Esophagus muscularis mucosa (tissue), 4 donors: Measurements from ENCODE around the gene KRT71. TPM values are rescaled to one million over a fixed set of nuclear protein-coding genes. Genes with fewer than 3 reads are reported as not detected.

ENCODE experiments used
- DNase-seq: peaks from one replicate; pipeline ENCODE4 v3.0.0-alpha.2; 2017; ENCODE audit errors: extremely low spot score
- H3K27ac ChIP-seq, 4 donors: fragments of 200-600 bp; sonication (generic); replicated peaks in 1 of 4; 1 replicate in 3 of 4; 2 replicates in 1 of 4; pipeline ENCODE4 v1.5.1; 2016 to 2019; ENCODE audit warnings: mild to moderate bottlenecking in 1 of 4
- H3K27me3 ChIP-seq, 4 donors: fragments of 200-600 bp; sonication (generic); one replicate each; pipeline versions ENCODE4 v1.5.1 to v1.6.0; 2016 to 2019
- H3K36me3 ChIP-seq, 4 donors: fragments of 200-600 bp; sonication (generic); one replicate each; pipeline ENCODE4 v1.5.1; 2016 to 2019
- H3K4me1 ChIP-seq, 4 donors: fragments of 200-600 bp; sonication (generic); one replicate each; pipeline ENCODE4 v1.5.1; 2016 to 2019
- H3K4me3 ChIP-seq, 4 donors: fragments of 200-600 bp; sonication (generic); 1 replicate in 2 of 4; 2 replicates in 2 of 4; pipeline ENCODE4 v1.5.1; 2016 to 2019; ENCODE audit warnings: mild to moderate bottlenecking in 4 of 4, moderate library complexity in 1 of 4
- H3K9me3 ChIP-seq, 4 donors: fragments of 200-600 bp; sonication (generic); 1 replicate in 3 of 4; 2 replicates in 1 of 4; pipeline ENCODE4 v1.5.1; 2016 to 2019
- CTCF ChIP-seq, 3 experiments: fragments of 200-600 bp in 2 of 3; fragments of 450-650 bp in 1 of 3; sonication (generic) in 2 of 3; IDR thresholded peaks; one replicate each; pipeline ENCODE4 v1.5.1; 2017 to 2019; ENCODE audit warnings: antibody characterized with exemption in 3 of 3, mild to moderate bottlenecking in 2 of 3, moderate library complexity in 1 of 3
- EP300 ChIP-seq: sonication (generic); formaldehyde crosslinking; IDR thresholded peaks from one replicate; pipeline ENCODE4 v1.6.1; 2017; ENCODE audit warnings: antibody characterized with exemption
- POLR2A ChIP-seq: fragments of 450-650 bp; IDR thresholded peaks from one replicate; pipeline ENCODE4 v1.6.1; 2017; ENCODE audit warnings: antibody characterized with exemption, moderate library complexity, mild to moderate bottlenecking, low read depth
- POLR2AphosphoS5 ChIP-seq, 2 donors: sonication (generic); formaldehyde crosslinking; IDR thresholded peaks; one replicate each; pipeline ENCODE4 v1.6.1; 2017; ENCODE audit warnings: antibody characterized with exemption in 2 of 2
- WGBS: methylation state at CpG from one replicate; pipeline ENCODE4 v1.1.5; 2018; 5-methylcytosine and 5-hydroxymethylcytosine counted together
- intact Hi-C: fragments of 100-400 bp; cut with DNase I; formaldehyde crosslinking; loops from one replicate; pipeline ENCODE4 v1.15.1; 2023
- total RNA-seq, 4 donors: library from RNA; depleted of rRNA; stranded (reverse); fragments of >200 nt; gene quantifications; one replicate each; pipeline versions ENCODE4 v1.1.0 to v1.2.1, GENCODE V29; 2016

KRT71 gene
- total RNA-seq, 4 donors from 2014 or later: not detected

GRCh38 chr12:52580496-52580895 lies 27.6 kb upstream of the KRT71 start:
- intact Hi-C loops: loop anchor here (10.0 kb wide), 1 partner anchor 426 kb away; no protein-coding TSS in a partner anchor
- Histone ChIP-seq H3K9me3 (no peaks in the 10 kb centered on the region), H3K4me3 (no peak overlapping the region), H3K27me3 (peaks cover 0 to 7% (median 0%) of the 10 kb centered on the region in 4 donors), H3K27ac (no peak overlapping the region), H3K4me1 (no peaks in the 10 kb centered on the region), H3K36me3 (no peaks in the 10 kb centered on the region)
- no peak for DNase-seq
- WGBS: 67% methylated on average over 1 of the region's 1 CpG
- no peak for TF ChIP-seq POLR2AphosphoS5 (IDR thresholded peaks at IDR 0.05)
- no peak for TF ChIP-seq CTCF (IDR thresholded peaks at IDR 0.05)
- no peak for TF ChIP-seq POLR2A
- TF ChIP-seq EP300: no peak

- Histone ChIP-seq H3K27ac (no peak overlapping the region), H3K4me1 (no peaks in the 10 kb centered on the region), H3K27me3 (peaks cover 0 to 7% (median 0%) of the 10 kb centered on the region in 4 donors), H3K36me3 (no peaks in the 10 kb centered on the region), H3K4me3 (no peak overlapping the region), H3K9me3 (no peaks in the 10 kb centered on the region)
- TF ChIP-seq EP300 (no peak), CTCF (IDR thresholded peaks at IDR 0.05) (no peak), POLR2A (no peak), POLR2AphosphoS5 (IDR thresholded peaks at IDR 0.05) (no peak)
- intact Hi-C loops: loop anchor here (10.0 kb wide), 2 partner anchors 205 to 425 kb away; no protein-coding TSS in a partner anchor
- no peak for DNase-seq
- WGBS: 86% methylated on average over 9 of the region's 10 CpGs
These were observed 26.8 kb upstream of the KRT71 start for GRCh38 chr12:52579468-52580465.

- Histone ChIP-seq H3K36me3 (no peaks in the 10 kb centered on the region), H3K27ac (no peak overlapping the region), H3K4me3 (no peak overlapping the region), H3K9me3 (no peaks in the 10 kb centered on the region), H3K4me1 (no peaks in the 10 kb centered on the region), H3K27me3 (peaks cover 0 to 12% (median 0%) of the 10 kb centered on the region in 4 donors)
- intact Hi-C loops: loop anchor here (10.0 kb wide), 1 partner anchor 204 kb away; no protein-coding TSS in a partner anchor
- WGBS: 94% methylated on average over 3 of the region's 3 CpGs
- TF ChIP-seq EP300 (no peak), POLR2AphosphoS5 (IDR thresholded peaks at IDR 0.05) (no peak), POLR2A (no peak), CTCF (IDR thresholded peaks at IDR 0.05) (no peak)
- DNase-seq: no peak
These were observed 25.5 kb upstream of the KRT71 start for GRCh38 chr12:52578469-52578868.

GRCh38 chr12:52577316-52577715 lies 24.4 kb upstream of the KRT71 start:
- 95% methylated on average over 8 of the region's 8 CpGs for WGBS
- TF ChIP-seq CTCF (IDR thresholded peaks at IDR 0.05) (no peak), POLR2AphosphoS5 (IDR thresholded peaks at IDR 0.05) (no peak), EP300 (no peak), POLR2A (no peak)
- no peaks in the 10 kb centered on the region for H3K36me3 ChIP-seq
- H3K27ac ChIP-seq: no peak overlapping the region
- H3K27me3 ChIP-seq: peaks cover 0 to 16% (median 0%) of the 10 kb centered on the region in 4 donors
- no peaks in the 10 kb centered on the region for H3K4me1 ChIP-seq
- intact Hi-C loops: loop anchor here (10.0 kb wide), 1 partner anchor 203 kb away; no protein-coding TSS in a partner anchor
- no peak for DNase-seq
- H3K4me3 ChIP-seq: no peak overlapping the region
- no peaks in the 10 kb centered on the region for H3K9me3 ChIP-seq
